SJCRH30 (cell line): ENCODE results near the gene SBK2. TPM values are rescaled to one million over a fixed set of nuclear protein-coding genes. Genes with fewer than 3 reads are reported as not detected.

ENCODE experiments used
- DNase-seq, 2 experiments: peaks; one replicate each; pipeline ENCODE4 v3.0.0-alpha.2; 2015 to 2020
- H3K27ac ChIP-seq: fragments of 250-450 bp; sonication (Bioruptor Pico); 2 replicates; pipeline ENCODE4 v1.5.1; 2020; ENCODE audit warnings: mild to moderate bottlenecking, moderate library complexity
- H3K27me3 ChIP-seq: fragments of 250-450 bp; sonication (Bioruptor Pico); 2 replicates; pipeline ENCODE4 v1.5.1; 2020; ENCODE audit warnings: mild to moderate bottlenecking, moderate library complexity
- H3K36me3 ChIP-seq: fragments of 250-450 bp; sonication (Bioruptor Pico); 2 replicates; pipeline ENCODE4 v1.5.1; 2020; ENCODE audit warnings: mild to moderate bottlenecking, moderate library complexity
- H3K4me1 ChIP-seq: fragments of 250-450 bp; sonication (Bioruptor Pico); 2 replicates; pipeline ENCODE4 v1.5.1; 2020; ENCODE audit warnings: mild to moderate bottlenecking, moderate library complexity
- H3K4me3 ChIP-seq: fragments of 250-450 bp; sonication (Bioruptor Pico); 2 replicates; pipeline ENCODE4 v1.5.1; 2020; ENCODE audit warnings: mild to moderate bottlenecking, moderate library complexity
- H3K9me3 ChIP-seq: fragments of 250-450 bp; sonication (Bioruptor Pico); replicated peaks from 2 replicates; pipeline ENCODE4 v1.5.1; 2020; ENCODE audit warnings: mild to moderate bottlenecking, moderate library complexity
- total RNA-seq: library from RNA; depleted of rRNA; stranded (reverse); fragments of >200 nt; shearing (Covaris generic); gene quantifications from 2 replicates; pipeline ENCODE4 v1.2.3, GENCODE V29; 2014

SBK2 gene
- total RNA-seq, 1 experiment from 2014 or later, result 6.9 TPM

GRCh38 chr19:55492362-55492944, 44.5 kb downstream of the SBK2 start:
- H3K4me3 ChIP-seq, result no peak overlapping the region
- H3K27me3 ChIP-seq, result no peaks in the 10 kb centered on the region
- peaks cover 34% of the 10 kb centered on the region for H3K4me1 ChIP-seq
- H3K36me3 ChIP-seq, result no peaks in the 10 kb centered on the region
- no peak overlapping the region for H3K27ac ChIP-seq
- H3K9me3 ChIP-seq, result no peaks in the 10 kb centered on the region
- DNase-seq, result peak in 1 of 2 experiments; percentile 50

GRCh38 chr19:55491546-55492360, 45.2 kb downstream of the SBK2 start:
- no peaks in the 10 kb centered on the region for H3K36me3 ChIP-seq
- no peaks in the 10 kb centered on the region for H3K27me3 ChIP-seq
- H3K9me3 ChIP-seq, result no peaks in the 10 kb centered on the region
- H3K4me1 ChIP-seq, result peaks cover 38% of the 10 kb centered on the region
- H3K27ac ChIP-seq, result no peak overlapping the region
- no peak overlapping the region for H3K4me3 ChIP-seq
- DNase-seq, result no peak

GRCh38 chr19:55490478-55491432, 46.2 kb downstream of the SBK2 start:
- DNase-seq, result no peak
- H3K27me3 ChIP-seq, result no peaks in the 10 kb centered on the region
- no peaks in the 10 kb centered on the region for H3K36me3 ChIP-seq
- H3K27ac ChIP-seq, result no peak overlapping the region
- H3K9me3 ChIP-seq, result no peaks in the 10 kb centered on the region
- H3K4me3 ChIP-seq, result no peak overlapping the region
- H3K4me1 ChIP-seq, result peaks cover 38% of the 10 kb centered on the region

- H3K27me3 ChIP-seq, result no peaks in the 10 kb centered on the region
- no peak for DNase-seq
- no peaks in the 10 kb centered on the region for H3K36me3 ChIP-seq
- H3K4me3 ChIP-seq, result no peak overlapping the region
- peaks cover 37% of the 10 kb centered on the region for H3K4me1 ChIP-seq
- H3K9me3 ChIP-seq, result no peaks in the 10 kb centered on the region
- H3K27ac ChIP-seq, result no peak overlapping the region
These were observed 47.0 kb downstream of the SBK2 start for GRCh38 chr19:55489711-55490477.

- Histone ChIP-seq H3K4me1 (peaks cover 37% of the 10 kb centered on the region), H3K27ac (no peak overlapping the region), H3K27me3 (no peaks in the 10 kb centered on the region), H3K4me3 (no peak overlapping the region; the same call in 1 of the 2 replicates), H3K9me3 (no peaks in the 10 kb centered on the region), H3K36me3 (no peaks in the 10 kb centered on the region)
- DNase-seq, result no peak
These were observed 47.8 kb downstream of the SBK2 start for GRCh38 chr19:55488986-55489710.

GRCh38 chr19:55487924-55488687, 48.8 kb downstream of the SBK2 start, which contains the start of gene SSC5D:
Gene SSC5D, plus strand, starts transcription at chr19:55488436. Its CDS starts 154 bp downstream, at chr19:55488590.
- no peaks in the 10 kb centered on the region for H3K9me3 ChIP-seq
- DNase-seq, result peak; percentile 55 to 61
- peak within 1 kb of the TSS; percentile 96 for H3K27ac ChIP-seq
- no peaks in the 10 kb centered on the region for H3K36me3 ChIP-seq
- H3K4me3 ChIP-seq, result peak within 1 kb of the TSS; percentile 47
- H3K4me1 ChIP-seq, result peaks cover 37% of the 10 kb centered on the region
- H3K27me3 ChIP-seq, result no peaks in the 10 kb centered on the region

- Histone ChIP-seq H3K4me1 (peaks cover 34% of the 10 kb centered on the region), H3K4me3 (peak overlapping the region; percentile 29), H3K27me3 (no peaks in the 10 kb centered on the region), H3K27ac (peak overlapping the region; percentile 96), H3K36me3 (no peaks in the 10 kb centered on the region), H3K9me3 (no peaks in the 10 kb centered on the region)
- DNase-seq, result peak; percentile 92 to 94
These were observed 49.7 kb downstream of the SBK2 start for GRCh38 chr19:55486971-55487923.

- no peak for DNase-seq
These were observed 50.6 kb downstream of the SBK2 start for GRCh38 chr19:55486043-55486970.

GRCh38 chr19:55485439-55486011, 51.4 kb downstream of the SBK2 start:
- Histone ChIP-seq H3K36me3 (no peaks in the 10 kb centered on the region), H3K4me1 (peaks cover 30% of the 10 kb centered on the region), H3K27me3 (no peaks in the 10 kb centered on the region), H3K4me3 (peak overlapping the region; percentile 73), H3K27ac (peak overlapping the region; percentile 37; the same call in 1 of the 2 replicates), H3K9me3 (no peaks in the 10 kb centered on the region)
- peak in 1 of 2 experiments; percentile 39 for DNase-seq

More at GRCh38 chr19:55486043-55486970, 50.6 kb downstream of the SBK2 start:
- Histone ChIP-seq H3K27me3 (no peaks in the 10 kb centered on the region), H3K4me3 (peak overlapping the region; percentile 73), H3K9me3 (no peaks in the 10 kb centered on the region), H3K4me1 (peaks cover 30% of the 10 kb centered on the region), H3K27ac (peak overlapping the region; percentile 96), H3K36me3 (no peaks in the 10 kb centered on the region)

- no peaks in the 10 kb centered on the region for H3K9me3 ChIP-seq
These were observed 52.1 kb downstream of the SBK2 start, which contains the start of gene NAT14 for GRCh38 chr19:55484593-55485438. Gene NAT14, plus strand, starts transcription at chr19:55485188. Its CDS starts 521 bp downstream, at chr19:55485709.

More at GRCh38 chr19:55484593-55485438, 52.1 kb downstream of the SBK2 start, which contains the start of gene NAT14:
- Histone ChIP-seq H3K27ac (peak within 1 kb of the TSS; percentile 37; the same call in 1 of the 2 replicates), H3K27me3 (no peaks in the 10 kb centered on the region), H3K36me3 (no peaks in the 10 kb centered on the region), H3K4me1 (peaks cover 30% of the 10 kb centered on the region), H3K4me3 (peak within 1 kb of the TSS; percentile 73)
- DNase-seq, result peak; percentile 77 to 80
